RWPE2 (cell line): ENCODE measurements around the gene HMGN3.

ENCODE experiments used
- ATAC-seq: fragments of 200-7000 bp; cut with Tn5 transposase; 3 replicates; pipeline ENCODE4 v1.9.1; 2021; ENCODE audit warnings: low read depth
- DNase-seq: peaks from one replicate; pipeline ENCODE4 v3.0.0-alpha.2; 2020; ENCODE audit warnings: low spot score
- H3K27ac ChIP-seq: fragments of 450-650 bp; 2 replicates; pipeline ENCODE4 v1.5.1; 2017; ENCODE audit warnings: mild to moderate bottlenecking; ENCODE audit not compliant: poor library complexity, severe bottlenecking
- H3K27me3 ChIP-seq: fragments of 250-450 bp; sonication (Bioruptor Pico); 2 replicates; pipeline ENCODE4 v1.5.1; 2021; ENCODE audit warnings: mild to moderate bottlenecking, moderate library complexity; ENCODE audit not compliant: insufficient read depth, poor library complexity, severe bottlenecking
- H3K36me3 ChIP-seq: fragments of 250-450 bp; sonication (Bioruptor Pico); 2 replicates; pipeline ENCODE4 v1.5.1; 2020; ENCODE audit warnings: low read depth, mild to moderate bottlenecking, moderate library complexity
- H3K4me1 ChIP-seq: fragments of 250-450 bp; sonication (Bioruptor Pico); 2 replicates; pipeline ENCODE4 v1.5.1; 2021; ENCODE audit warnings: mild to moderate bottlenecking, moderate library complexity; ENCODE audit not compliant: insufficient read depth, poor library complexity, severe bottlenecking
- H3K4me3 ChIP-seq: fragments of 250-450 bp; sonication (Bioruptor Pico); 2 replicates; pipeline ENCODE4 v1.5.1; 2021; ENCODE audit warnings: mild to moderate bottlenecking, moderate library complexity; ENCODE audit not compliant: severe bottlenecking
- H3K9me3 ChIP-seq: fragments of 250-450 bp; sonication (Bioruptor Pico); 2 replicates; pipeline ENCODE4 v1.5.1; 2021; ENCODE audit warnings: mild to moderate bottlenecking, moderate library complexity; ENCODE audit not compliant: severe bottlenecking
- TF ChIP-seq, protein P1 (sequence below): fragments of 450-650 bp; IDR thresholded peaks from one replicate; pipeline ENCODE4 v1.5.1; 2017; ENCODE audit warnings: mild to moderate bottlenecking, moderate library complexity; ENCODE audit not compliant: poor library complexity, severe bottlenecking

Gene HMGN3

DNA sequence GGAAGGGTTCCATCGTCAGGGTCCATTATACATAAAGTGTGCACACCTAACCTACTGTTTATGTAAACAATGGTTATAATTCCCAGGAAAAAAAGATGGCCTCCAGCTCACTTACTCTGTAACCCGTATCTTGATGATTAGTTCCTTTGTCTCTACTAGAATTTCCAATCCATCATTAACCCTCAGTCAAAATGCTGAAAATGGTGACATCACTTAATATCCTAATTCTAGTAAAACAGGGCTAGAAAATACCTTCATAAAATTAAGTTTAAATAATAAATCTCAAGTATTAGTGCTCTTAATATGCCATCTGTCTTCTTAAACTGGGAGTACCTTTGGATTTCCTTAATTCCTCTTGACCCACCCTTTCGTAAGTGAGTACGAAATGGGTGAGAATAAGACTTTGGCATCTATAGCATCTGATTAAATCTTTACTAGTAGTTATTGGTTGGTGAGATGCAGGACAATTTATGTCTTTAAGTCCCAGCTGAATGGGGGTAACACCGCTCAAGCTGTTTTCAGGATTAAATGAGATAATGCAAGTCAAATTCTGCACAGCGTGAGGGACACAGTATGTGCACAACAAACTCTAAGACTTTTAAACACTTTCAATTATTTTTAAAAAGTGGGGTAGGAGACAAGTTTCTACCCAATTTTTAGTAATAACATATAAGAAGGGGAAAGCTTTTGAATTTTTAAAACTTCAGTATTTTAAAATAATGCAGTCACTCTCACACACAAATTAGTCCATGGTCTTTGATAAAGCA, 1.6 kb downstream of the HMGN3 start:
- no peak for ATAC-seq

GRCh38 chr6:79231666-79232065, 2.8 kb downstream of the HMGN3 start:
- H3K27me3 ChIP-seq, result no peaks in the 10 kb centered on the region
- H3K9me3 ChIP-seq, result no peaks in the 10 kb centered on the region
- no peak overlapping the region for H3K27ac ChIP-seq
- TF ChIP-seq, protein P1, sequence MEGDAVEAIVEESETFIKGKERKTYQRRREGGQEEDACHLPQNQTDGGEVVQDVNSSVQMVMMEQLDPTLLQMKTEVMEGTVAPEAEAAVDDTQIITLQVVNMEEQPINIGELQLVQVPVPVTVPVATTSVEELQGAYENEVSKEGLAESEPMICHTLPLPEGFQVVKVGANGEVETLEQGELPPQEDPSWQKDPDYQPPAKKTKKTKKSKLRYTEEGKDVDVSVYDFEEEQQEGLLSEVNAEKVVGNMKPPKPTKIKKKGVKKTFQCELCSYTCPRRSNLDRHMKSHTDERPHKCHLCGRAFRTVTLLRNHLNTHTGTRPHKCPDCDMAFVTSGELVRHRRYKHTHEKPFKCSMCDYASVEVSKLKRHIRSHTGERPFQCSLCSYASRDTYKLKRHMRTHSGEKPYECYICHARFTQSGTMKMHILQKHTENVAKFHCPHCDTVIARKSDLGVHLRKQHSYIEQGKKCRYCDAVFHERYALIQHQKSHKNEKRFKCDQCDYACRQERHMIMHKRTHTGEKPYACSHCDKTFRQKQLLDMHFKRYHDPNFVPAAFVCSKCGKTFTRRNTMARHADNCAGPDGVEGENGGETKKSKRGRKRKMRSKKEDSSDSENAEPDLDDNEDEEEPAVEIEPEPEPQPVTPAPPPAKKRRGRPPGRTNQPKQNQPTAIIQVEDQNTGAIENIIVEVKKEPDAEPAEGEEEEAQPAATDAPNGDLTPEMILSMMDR, result no peak
- ATAC-seq, result no peak
- H3K36me3 ChIP-seq, result no peaks in the 10 kb centered on the region
- no peak overlapping the region for H3K4me3 ChIP-seq
- no peak for DNase-seq
- peaks cover 7% of the 10 kb centered on the region for H3K4me1 ChIP-seq

More for the DNA sequence above, 1.6 kb downstream of the HMGN3 start:
- Histone ChIP-seq H3K9me3 (no peaks in the 10 kb centered on the region), H3K36me3 (no peaks in the 10 kb centered on the region), H3K4me3 (peak overlapping the region; percentile 50), H3K27me3 (no peaks in the 10 kb centered on the region), H3K4me1 (peaks cover 7% of the 10 kb centered on the region), H3K27ac (peak overlapping the region; percentile 58)
- no peak for DNase-seq
- TF ChIP-seq, protein P1, result no peak

DNA sequence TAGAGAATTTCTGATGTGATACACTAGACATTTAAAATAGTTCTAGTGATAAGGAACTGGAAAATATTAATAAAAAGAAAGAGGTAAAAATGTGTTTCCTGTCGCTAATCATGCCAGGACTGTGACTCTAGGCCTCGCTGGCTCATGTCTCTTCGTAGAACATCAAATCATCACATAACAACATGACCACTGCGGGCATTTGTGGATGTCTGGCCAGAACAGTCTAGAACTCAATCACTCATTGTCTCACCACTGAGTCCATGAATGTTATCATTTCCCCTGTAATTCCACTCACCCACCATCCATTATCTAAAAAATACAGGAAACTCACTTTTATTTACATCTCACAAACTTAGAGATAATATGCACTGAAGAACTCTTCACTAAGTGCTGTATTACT, 3.4 kb downstream of the HMGN3 start:
- no peak overlapping the region for H3K27ac ChIP-seq
- no peak overlapping the region for H3K4me3 ChIP-seq
- no peaks in the 10 kb centered on the region for H3K9me3 ChIP-seq
- peaks cover 7% of the 10 kb centered on the region for H3K4me1 ChIP-seq
- ATAC-seq (no peak), DNase-seq (no peak)
- TF ChIP-seq, protein P1, result no peak
- H3K27me3 ChIP-seq, result no peaks in the 10 kb centered on the region
- H3K36me3 ChIP-seq, result no peaks in the 10 kb centered on the region

DNA sequence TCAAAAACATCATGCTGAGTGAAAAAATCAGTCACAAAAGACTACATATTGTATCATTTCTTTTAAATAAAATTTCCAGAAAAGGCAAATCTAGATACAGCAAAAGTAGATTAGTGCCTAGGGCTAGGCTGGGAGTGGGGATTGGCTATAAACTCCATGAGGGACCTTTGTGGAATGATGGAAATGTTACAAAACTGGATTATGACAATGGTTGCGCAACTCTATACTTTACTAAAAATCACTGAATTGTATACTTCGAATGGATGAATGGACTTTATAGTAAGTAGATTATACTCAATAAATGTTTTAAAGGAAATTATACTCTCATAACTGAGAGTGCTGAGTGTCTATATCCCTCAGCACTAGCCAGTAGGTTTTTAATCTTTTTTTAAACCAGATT, 4.3 kb downstream of the HMGN3 start:
- no peak for ATAC-seq
- Histone ChIP-seq H3K4me1 (peaks cover 7% of the 10 kb centered on the region), H3K27me3 (no peaks in the 10 kb centered on the region), H3K4me3 (no peak overlapping the region), H3K36me3 (no peaks in the 10 kb centered on the region), H3K9me3 (no peaks in the 10 kb centered on the region), H3K27ac (no peak overlapping the region)
- TF ChIP-seq, protein P1, result no peak
- no peak for DNase-seq

- Histone ChIP-seq H3K36me3 (0 out of 2 replicates have a peak, but pooled peaks cover 6% of the 10 kb centered on the region), H3K4me1 (peaks cover 7% of the 10 kb centered on the region), H3K27me3 (no peaks in the 10 kb centered on the region), H3K27ac (no peak overlapping the region), H3K4me3 (no peak overlapping the region), H3K9me3 (no peaks in the 10 kb centered on the region)
- ATAC-seq (no peak), DNase-seq (no peak)
- TF ChIP-seq, protein P1, result no peak
These were observed 7.0 kb downstream of the HMGN3 start for GRCh38 chr6:79227445-79227844.
